Measurements from ENCODE around the gene MCRIP1. TPM values are rescaled to one million over a fixed set of nuclear protein-coding genes. Genes with fewer than 3 reads are reported as not detected.

The MCRIP1 gene
- total and polyA plus RNA-seq, 2 of the 13 experiments (the other 11 are each of a cell fraction or from before 2014, with no cell fraction given): 79.7 to 84.9 TPM

- no peak; the same call in 1 of the 2 replicates for TF ChIP-seq ZNF597 (CRISPR knock-in tag; IDR thresholded peaks at IDR 0.05)
- 0 out of 2 replicates have a peak, but pooled peaks have one; percentile 66 for TF ChIP-seq ZBTB34 (CRISPR knock-in tag; IDR thresholded peaks at IDR 0.05)
- TF ChIP-seq HMG20B (CRISPR knock-in tag; conservative IDR thresholded peaks at IDR 0.05): no peak
- TF ChIP-seq ZNF264 (CRISPR knock-in tag; IDR thresholded peaks at IDR 0.05): peak; percentile 46; the same call in 1 of the 2 replicates
- TF ChIP-seq ZFP1 (CRISPR knock-in tag; IDR thresholded peaks at IDR 0.05): no peak
- peak; percentile 19; the same call in 1 of the 2 replicates for TF ChIP-seq THAP11 (CRISPR knock-in tag; IDR thresholded peaks at IDR 0.05)
- TF ChIP-seq AHR (CRISPR knock-in tag; IDR thresholded peaks at IDR 0.05): no peak
- TF ChIP-seq ARNT2 (CRISPR knock-in tag; IDR thresholded peaks at IDR 0.05; ENCODE audit: low read depth): no peak; the same call in 1 of the 2 replicates
- no peak for TF ChIP-seq ZNF510 (CRISPR knock-in tag; IDR thresholded peaks at IDR 0.05; ENCODE audit: low read depth)
- TF ChIP-seq PATZ1 (CRISPR knock-in tag; IDR thresholded peaks at IDR 0.05): peak; percentile 74
- peak; percentile 70 for TF ChIP-seq RBM22 (optimal IDR thresholded peaks at IDR 0.05; ENCODE audit: low read length)
- peak; percentile 83; the same call in 1 of the 2 replicates for TF ChIP-seq ZNF567 (CRISPR knock-in tag; IDR thresholded peaks at IDR 0.05; ENCODE audit: borderline replicate concordance)
- TF ChIP-seq ESRRA (CRISPR knock-in tag; IDR thresholded peaks at IDR 0.05; ENCODE audit: low read depth): no peak
- peak; percentile 55 for TF ChIP-seq MED1 (CRISPR knock-in tag; IDR thresholded peaks at IDR 0.05)
- TF ChIP-seq ZNF350 (CRISPR knock-in tag; IDR thresholded peaks at IDR 0.05; ENCODE audit: borderline replicate concordance, low read depth): peak; percentile 71; the same call in 1 of the 2 replicates
- no peak for TF ChIP-seq KDM5A (IDR thresholded peaks at IDR 0.05; ENCODE audit: borderline replicate concordance, low read length)
- TF ChIP-seq KLF12 (CRISPR knock-in tag; IDR thresholded peaks at IDR 0.05; ENCODE audit: borderline replicate concordance): peak; percentile 68; the same call in 1 of the 2 replicates
- no peak for TF ChIP-seq GFI1 (CRISPR knock-in tag; IDR thresholded peaks at IDR 0.05; ENCODE audit: borderline replicate concordance)
- no peak for TF ChIP-seq ZNF710 (CRISPR knock-in tag; IDR thresholded peaks at IDR 0.05; ENCODE audit: borderline replicate concordance)
- peak; percentile 95 for TF ChIP-seq ZBTB38 (CRISPR knock-in tag; IDR thresholded peaks at IDR 0.05)
- TF ChIP-seq DNMT3B (CRISPR knock-in tag; conservative IDR thresholded peaks at IDR 0.05): no peak
- no peak for TF ChIP-seq ZNF331 (CRISPR knock-in tag; IDR thresholded peaks at IDR 0.05)
Measured at GRCh38 chr17:81869221-81870130, 36.4 kb upstream of the MCRIP1 start (continued).
